H9 (cell line): ENCODE data around the gene OR9G1. TPM values are rescaled to one million over a fixed set of nuclear protein-coding genes. Genes with fewer than 3 reads are reported as not detected.

ENCODE experiments used
- DNase-seq: peaks from one replicate; pipeline ENCODE4 v3.0.0-alpha.2; 2017
- H2AFZ ChIP-seq: one replicate; pipeline ENCODE4 v1.6.1; 2013; ENCODE audit warnings: mild to moderate bottlenecking, low read length, control low read depth, moderate library complexity
- H2AK5ac ChIP-seq: 2 replicates; pipeline ENCODE4 v1.6.1; 2013; ENCODE audit warnings: low read length, control low read depth, mixed read lengths; ENCODE audit not compliant: insufficient read length
- H2BK120ac ChIP-seq: one replicate; pipeline ENCODE4 v1.6.1; 2013; ENCODE audit warnings: low read depth, mild to moderate bottlenecking, low read length, control low read depth, inconsistent platforms; ENCODE audit not compliant: poor library complexity, severe bottlenecking
- H2BK12ac ChIP-seq: 2 replicates; pipeline ENCODE4 v1.6.1; 2013; ENCODE audit warnings: low read length, control low read depth, mixed read lengths, low read depth; ENCODE audit not compliant: insufficient read length
- H2BK15ac ChIP-seq: 2 replicates; pipeline ENCODE4 v1.6.1; 2013; ENCODE audit warnings: low read depth, low read length, control low read depth
- H2BK20ac ChIP-seq: one replicate; pipeline ENCODE4 v1.6.1; 2013; ENCODE audit warnings: low read depth, mild to moderate bottlenecking, low read length, control low read depth, inconsistent platforms; ENCODE audit not compliant: poor library complexity, severe bottlenecking
- H2BK5ac ChIP-seq: 2 replicates; pipeline ENCODE4 v1.6.1; 2013; ENCODE audit warnings: low read length, control low read depth, mixed read lengths; ENCODE audit not compliant: insufficient read length
- H3K14ac ChIP-seq: 2 replicates; pipeline ENCODE4 v1.6.1; 2013; ENCODE audit warnings: low read length, control low read depth; ENCODE audit not compliant: insufficient read depth
- H3K18ac ChIP-seq: 2 replicates; pipeline ENCODE4 v1.6.1; 2013; ENCODE audit warnings: low read depth, mild to moderate bottlenecking, mixed read lengths, low read length, control low read depth; ENCODE audit not compliant: insufficient read length
- H3K23ac ChIP-seq: 2 replicates; pipeline ENCODE4 v1.6.1; 2013; ENCODE audit warnings: low read length, control low read depth, mixed read lengths, low read depth; ENCODE audit not compliant: insufficient read length
- H3K23me2 ChIP-seq: 2 replicates; pipeline ENCODE4 v1.6.1; 2013; ENCODE audit warnings: low read depth, mild to moderate bottlenecking, mixed read lengths, low read length, control low read depth; ENCODE audit not compliant: insufficient read length, poor library complexity, severe bottlenecking
- H3K27ac ChIP-seq: 2 replicates; pipeline ENCODE4 v1.5.1; 2013; ENCODE audit warnings: low read length, control low read depth, mixed read lengths, low read depth; ENCODE audit not compliant: insufficient read length
- H3K27me3 ChIP-seq: 2 replicates; pipeline ENCODE4 v1.6.1; 2013; ENCODE audit warnings: low read length, control low read depth, inconsistent platforms; ENCODE audit not compliant: insufficient read depth
- H3K4ac ChIP-seq: 2 replicates; pipeline ENCODE4 v1.6.1; 2013; ENCODE audit warnings: low read depth, mild to moderate bottlenecking, control low read depth, inconsistent platforms, low read length, moderate library complexity
- H3K4me1 ChIP-seq: 2 replicates; pipeline ENCODE4 v1.6.1; 2013; ENCODE audit warnings: low read length, control low read depth, inconsistent platforms; ENCODE audit not compliant: insufficient read depth
- H3K4me2 ChIP-seq: 2 replicates; pipeline ENCODE4 v1.6.1; 2013; ENCODE audit warnings: low read length, control low read depth, mixed read lengths; ENCODE audit not compliant: insufficient read length, insufficient read depth
- H3K56ac ChIP-seq: 2 replicates; pipeline ENCODE4 v1.6.1; 2013; ENCODE audit warnings: low read depth, mild to moderate bottlenecking, mixed read lengths, low read length, control low read depth; ENCODE audit not compliant: insufficient read length
- H3K79me1 ChIP-seq: 2 replicates; pipeline ENCODE4 v1.6.1; 2013; ENCODE audit warnings: low read depth, mild to moderate bottlenecking, moderate library complexity, low read length, control low read depth, inconsistent platforms; ENCODE audit not compliant: insufficient read depth, poor library complexity, severe bottlenecking
- H3K79me2 ChIP-seq: 2 replicates; pipeline ENCODE4 v1.6.1; 2013; ENCODE audit warnings: low read length, control low read depth, inconsistent platforms; ENCODE audit not compliant: insufficient read depth
- H3K9ac ChIP-seq: 2 replicates; pipeline ENCODE4 v1.6.1; 2013; ENCODE audit warnings: low read length, control low read depth, mixed read lengths; ENCODE audit not compliant: insufficient read length; ENCODE audit errors: extremely low read depth
- H3K9me3 ChIP-seq: one replicate; pipeline ENCODE4 v1.6.1; 2013; ENCODE audit warnings: low read depth, low read length, inconsistent platforms; ENCODE audit not compliant: control insufficient read depth
- H3T11ph ChIP-seq: one replicate; pipeline ENCODE4 v1.6.1; 2013; ENCODE audit warnings: mild to moderate bottlenecking, low read length, control low read depth, inconsistent platforms
- H4K20me1 ChIP-seq: one replicate; pipeline ENCODE4 v1.6.1; 2013; ENCODE audit not compliant: control insufficient read depth, insufficient read length, insufficient read depth
- H4K5ac ChIP-seq: 2 replicates; pipeline ENCODE4 v1.6.1; 2013; ENCODE audit warnings: low read depth, mild to moderate bottlenecking, mixed read lengths, low read length, control low read depth; ENCODE audit not compliant: insufficient read length
- H4K8ac ChIP-seq: replicated peaks from 2 replicates; pipeline ENCODE4 v1.6.1; 2013; ENCODE audit warnings: low read length, control low read depth, mixed read lengths, low read depth; ENCODE audit not compliant: insufficient read length
- H4K91ac ChIP-seq: 2 replicates; pipeline ENCODE4 v1.6.1; 2013; ENCODE audit warnings: low read depth, mild to moderate bottlenecking, moderate library complexity, mixed read lengths, low read length, control low read depth; ENCODE audit not compliant: insufficient read length
- H3K27ac Mint-ChIP-seq, 3 experiments: 2 replicates in 2 of 3; 3 replicates in 1 of 3; pipeline ENCODE4 v1.8.0; 2020 to 2021; ENCODE audit warnings: mixed read lengths in 3 of 3, mild to moderate bottlenecking in 1 of 3, moderate library complexity in 1 of 3
- H3K27me3 Mint-ChIP-seq: 2 replicates; pipeline ENCODE4 v1.8.0; 2021; ENCODE audit warnings: low read depth, mild to moderate bottlenecking, moderate library complexity, mixed read lengths
- H3K36me3 Mint-ChIP-seq, 3 experiments: 2 replicates in 2 of 3; 3 replicates in 1 of 3; pipeline ENCODE4 v1.8.0; 2020 to 2021; ENCODE audit warnings: low read depth in 3 of 3, mixed read lengths in 3 of 3; ENCODE audit not compliant: insufficient read depth in 1 of 3
- H3K4me1 Mint-ChIP-seq, 2 experiments: 2 replicates each; pipeline ENCODE4 v1.8.0; 2020; ENCODE audit warnings: mixed read lengths in 2 of 2
- H3K4me3 Mint-ChIP-seq, 2 experiments: 2 replicates in 1 of 2; 3 replicates in 1 of 2; pipeline ENCODE4 v1.8.0; 2020 to 2021; ENCODE audit warnings: mild to moderate bottlenecking in 2 of 2, mixed read lengths in 2 of 2, moderate library complexity in 1 of 2
- H3K9me3 Mint-ChIP-seq, 2 experiments: 2 replicates in 1 of 2; 3 replicates in 1 of 2; pipeline ENCODE4 v1.8.0; 2020; ENCODE audit warnings: mild to moderate bottlenecking in 2 of 2, mixed read lengths in 2 of 2, moderate library complexity in 1 of 2
- CTCF ChIP-seq: fragments of 200-600 bp; sonication (generic); conservative IDR thresholded peaks from 3 replicates; pipeline ENCODE4 v1.8.0; 2021; ENCODE audit warnings: antibody characterized with exemption, mild to moderate bottlenecking
- WGBS: extraction: QIAGEN DNeasy Blood & Tissue Kit; methylation state at CpG from one replicate; pipeline ENCODE4 v1.1.7; 2013; ENCODE audit warnings: missing lambda C conversion rate, low lambda C conversion rate, mixed read lengths; ENCODE audit not compliant: insufficient read length; ENCODE audit errors: extremely low coverage; 5-methylcytosine and 5-hydroxymethylcytosine counted together
- total RNA-seq: library from RNA; stranded (reverse); gene quantifications from 2 replicates; pipeline ENCODE4 v1.2.1, GENCODE V29; 2021

OR9G1 gene
- total RNA-seq, 1 experiment from 2014 or later = not detected

DNA sequence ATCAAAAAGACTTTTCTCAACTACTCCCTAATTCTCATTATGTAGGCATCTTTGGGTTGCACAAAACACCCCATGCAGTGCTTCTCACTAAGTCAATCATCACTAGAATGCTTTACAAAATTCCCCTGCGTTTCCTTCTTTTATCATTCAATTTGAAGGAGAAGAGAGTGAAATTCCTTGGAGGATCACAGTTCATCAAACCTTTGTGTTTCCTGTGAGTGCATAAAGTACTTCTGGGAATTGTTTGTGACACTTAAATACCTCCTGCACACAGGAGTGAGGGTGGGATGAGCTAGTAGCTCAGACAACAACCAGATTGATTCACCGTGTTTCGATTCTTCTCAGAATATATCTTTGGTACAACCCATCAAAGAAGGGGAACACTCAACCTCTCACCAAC, 39.1 kb upstream of the OR9G1 start:
- H3K4ac ChIP-seq = no peak overlapping the region; the same call in 1 of the 2 replicates
- no peak overlapping the region for H3K23ac ChIP-seq
- no peak overlapping the region for H2BK20ac ChIP-seq
- H3K4me2 ChIP-seq = peak overlapping the region; percentile 60
- no peak overlapping the region for H2BK5ac ChIP-seq
- Mint-ChIP-seq H3K9me3 (peaks cover 23 to 34% of the 10 kb centered on the region in 2 experiments), H3K36me3 (peaks cover 23 to 53% (median 35%) of the 10 kb centered on the region in 3 experiments), H3K27ac (peak overlapping the region; percentile 92 to 98 (median 98)), H3K27me3 (peaks cover 2% of the 10 kb centered on the region; the same call in 1 of the 2 replicates), H3K4me3 (peak overlapping the region; percentile 53 to 59), H3K4me1 (peaks cover 35 to 40% of the 10 kb centered on the region in 2 experiments)
- no peaks in the 10 kb centered on the region for H3K79me1 ChIP-seq
- H2BK12ac ChIP-seq = no peak overlapping the region
- H3K27ac ChIP-seq = peak overlapping the region; percentile 94
- peak; percentile 48 for DNase-seq
- H3K23me2 ChIP-seq = no peaks in the 10 kb centered on the region
- no peaks in the 10 kb centered on the region for H3K79me2 ChIP-seq
- H4K5ac ChIP-seq = no peak overlapping the region
- TF ChIP-seq CTCF = no peak
- H3K14ac ChIP-seq = no peak overlapping the region
- no peaks in the 10 kb centered on the region for H3K4me1 ChIP-seq
- H2AK5ac ChIP-seq = no peak overlapping the region
- no peaks in the 10 kb centered on the region for H4K20me1 ChIP-seq
- H4K8ac ChIP-seq = no peak overlapping the region
- H3K18ac ChIP-seq = peak overlapping the region; percentile 20
- H2BK120ac ChIP-seq = no peak overlapping the region
- no peak overlapping the region for H3K9ac ChIP-seq
- no peaks in the 10 kb centered on the region for H3K9me3 ChIP-seq
- H2BK15ac ChIP-seq = no peak overlapping the region
- H3K56ac ChIP-seq = no peak overlapping the region
- no peak overlapping the region for H2AFZ ChIP-seq
- no peak overlapping the region for H4K91ac ChIP-seq
- no CpG with 5 or more reads among the region's 3 CpGs for WGBS
- H3T11ph ChIP-seq = peak overlapping the region; percentile 96
- no peaks in the 10 kb centered on the region for H3K27me3 ChIP-seq
